ENCODE data around the gene PGBD2. TPM values are rescaled to one million over a fixed set of nuclear protein-coding genes. Genes with fewer than 3 reads are reported as not detected.

Gene PGBD2
- polyA plus RNA-seq, 1 donor (not counting 4 experiments of a cell fraction or from before 2014, with no cell fraction given): 5.1 TPM

DNA sequence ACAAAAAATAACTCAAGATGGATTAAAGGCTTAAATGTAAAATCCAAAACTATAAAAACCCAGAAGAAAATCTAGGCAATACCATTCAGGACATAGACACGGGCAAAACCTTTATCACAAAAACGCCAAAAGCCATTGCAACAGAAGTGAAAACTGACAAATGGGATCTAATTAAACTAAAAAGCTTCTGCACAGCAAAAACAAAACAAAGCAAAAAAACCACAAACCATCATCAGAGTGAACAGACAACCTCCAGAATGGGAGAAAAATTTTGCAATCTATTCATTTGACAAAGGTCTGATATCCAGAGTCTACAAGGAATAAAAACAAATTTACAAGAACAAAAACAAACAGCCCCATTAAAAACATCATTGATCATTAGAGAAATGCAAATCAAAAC, 4.5 kb upstream of the PGBD2 start:
- Histone ChIP-seq H3K9me3 (ENCODE audit: control insufficient read depth, low read depth, low read length) (no peaks in the 10 kb centered on the region), H3K4me3 (ENCODE audit: control insufficient read depth in 2 of 3, extremely low read depth in 1 of 3, insufficient read depth in 2 of 3, low read depth in 1 of 3, low read length in 3 of 3) (no peak overlapping the region), H4K20me1 (ENCODE audit: control insufficient read depth, extremely low read depth, insufficient read depth, low read length) (no peaks in the 10 kb centered on the region), H3K36me3 (ENCODE audit: control insufficient read depth in 2 of 2, extremely low read depth in 1 of 2, insufficient read depth in 2 of 2, low read length in 2 of 2) (no peaks in the 10 kb centered on the region), H3K9ac (ENCODE audit: control insufficient read depth, extremely low read depth, insufficient read depth, low read length) (no peak overlapping the region), H3K79me2 (ENCODE audit: control insufficient read depth, insufficient read depth, low read length) (no peaks in the 10 kb centered on the region), H3K4me2 (ENCODE audit: control insufficient read depth, extremely low read depth, insufficient read depth, low read depth, low read length) (no peak overlapping the region), H3K27me3 (ENCODE audit: control insufficient read depth, extremely low read depth, insufficient read depth, low read length) (no peaks in the 10 kb centered on the region), H3K9me1 (ENCODE audit: control insufficient read depth, extremely low read depth, insufficient read depth, low read length) (no peaks in the 10 kb centered on the region), H3K4me1 (ENCODE audit: control insufficient read depth, extremely low read depth, insufficient read depth, low read length) (peaks cover 3% of the 10 kb centered on the region), H3K27ac (ENCODE audit: control insufficient read depth, insufficient read depth, low read length) (no peak overlapping the region), H2AFZ (ENCODE audit: control insufficient read depth, low read length) (no peak overlapping the region)
- FAIRE-seq: no peak
- TF ChIP-seq, protein P1, sequence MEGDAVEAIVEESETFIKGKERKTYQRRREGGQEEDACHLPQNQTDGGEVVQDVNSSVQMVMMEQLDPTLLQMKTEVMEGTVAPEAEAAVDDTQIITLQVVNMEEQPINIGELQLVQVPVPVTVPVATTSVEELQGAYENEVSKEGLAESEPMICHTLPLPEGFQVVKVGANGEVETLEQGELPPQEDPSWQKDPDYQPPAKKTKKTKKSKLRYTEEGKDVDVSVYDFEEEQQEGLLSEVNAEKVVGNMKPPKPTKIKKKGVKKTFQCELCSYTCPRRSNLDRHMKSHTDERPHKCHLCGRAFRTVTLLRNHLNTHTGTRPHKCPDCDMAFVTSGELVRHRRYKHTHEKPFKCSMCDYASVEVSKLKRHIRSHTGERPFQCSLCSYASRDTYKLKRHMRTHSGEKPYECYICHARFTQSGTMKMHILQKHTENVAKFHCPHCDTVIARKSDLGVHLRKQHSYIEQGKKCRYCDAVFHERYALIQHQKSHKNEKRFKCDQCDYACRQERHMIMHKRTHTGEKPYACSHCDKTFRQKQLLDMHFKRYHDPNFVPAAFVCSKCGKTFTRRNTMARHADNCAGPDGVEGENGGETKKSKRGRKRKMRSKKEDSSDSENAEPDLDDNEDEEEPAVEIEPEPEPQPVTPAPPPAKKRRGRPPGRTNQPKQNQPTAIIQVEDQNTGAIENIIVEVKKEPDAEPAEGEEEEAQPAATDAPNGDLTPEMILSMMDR (optimal IDR thresholded peaks at IDR 0.05 in 1 of 3, IDR thresholded peaks at IDR 0.05 in 1 of 3, conservative IDR thresholded peaks at IDR 0.05 in 1 of 3; ENCODE audit: extremely low read depth in 1 of 3, insufficient read depth in 2 of 3, low read length in 3 of 3): no peak
- TF ChIP-seq EZH2 (IDR thresholded peaks at IDR 0.05; ENCODE audit: low read length): no peak
- DNase-seq (ENCODE audit: low read depth, low spot score): no peak
- dilution Hi-C loops (cut with MboI; ENCODE audit: extremely low pct_ligation_motif_present, low sequenced_read_pairs): no loop called here

DNA sequence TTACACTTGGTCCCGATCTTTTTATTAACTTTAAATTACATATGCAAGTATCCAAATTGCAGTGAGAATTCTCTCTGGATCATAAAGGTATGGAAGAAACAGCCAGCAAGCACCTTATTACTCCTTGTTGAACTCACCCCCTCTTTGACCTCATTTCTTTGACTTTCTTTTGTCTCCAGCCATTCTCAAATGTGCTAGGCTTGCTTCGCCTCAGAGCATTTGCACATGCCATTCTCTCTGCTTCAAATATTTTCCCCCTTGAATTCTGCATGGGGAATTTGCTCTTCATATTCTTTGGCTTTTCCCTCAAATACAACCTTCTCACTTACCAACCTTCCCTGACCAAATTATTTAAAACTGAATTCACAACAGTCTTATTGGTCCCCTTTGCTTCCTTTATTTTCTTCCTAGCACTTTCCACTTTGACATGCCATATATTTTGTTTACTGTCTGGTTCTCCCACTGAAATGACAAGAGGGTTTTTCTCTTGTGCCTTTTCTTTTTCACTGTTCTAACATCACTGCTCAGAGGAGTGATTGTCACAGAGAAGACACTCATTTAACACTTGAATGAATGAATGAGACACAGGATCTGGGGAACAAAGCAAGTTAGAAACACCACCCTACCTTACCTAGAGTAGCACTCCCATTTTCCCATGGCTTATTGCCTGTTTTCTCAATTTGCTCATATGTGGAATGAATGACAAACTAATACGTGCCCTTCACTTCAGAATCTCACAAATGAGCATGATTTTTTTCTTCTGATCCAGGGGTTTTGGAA, 1.4 kb upstream of the PGBD2 start:
- Histone ChIP-seq H3K9ac (ENCODE audit: control insufficient read depth, extremely low read depth, insufficient read depth, low read length) (no peak overlapping the region), H3K9me3 (ENCODE audit: control insufficient read depth, low read depth, low read length) (no peaks in the 10 kb centered on the region), H3K9me1 (ENCODE audit: control insufficient read depth, extremely low read depth, insufficient read depth, low read length) (no peaks in the 10 kb centered on the region), H3K79me2 (ENCODE audit: control insufficient read depth, insufficient read depth, low read length) (peaks cover 9% of the 10 kb centered on the region), H3K4me1 (ENCODE audit: control insufficient read depth, extremely low read depth, insufficient read depth, low read length) (peaks cover 6% of the 10 kb centered on the region), H3K27ac (ENCODE audit: control insufficient read depth, insufficient read depth, low read length) (no peak overlapping the region), H3K27me3 (ENCODE audit: control insufficient read depth, extremely low read depth, insufficient read depth, low read length) (no peaks in the 10 kb centered on the region), H3K36me3 (ENCODE audit: control insufficient read depth in 2 of 2, extremely low read depth in 1 of 2, insufficient read depth in 2 of 2, low read length in 2 of 2) (no peaks in the 10 kb centered on the region), H4K20me1 (ENCODE audit: control insufficient read depth, extremely low read depth, insufficient read depth, low read length) (no peaks in the 10 kb centered on the region), H2AFZ (ENCODE audit: control insufficient read depth, low read length) (peak overlapping the region; percentile 65), H3K4me2 (ENCODE audit: control insufficient read depth, extremely low read depth, insufficient read depth, low read depth, low read length) (no peak overlapping the region), H3K4me3 (ENCODE audit: control insufficient read depth in 2 of 3, extremely low read depth in 1 of 3, insufficient read depth in 2 of 3, low read depth in 1 of 3, low read length in 3 of 3) (no peak overlapping the region)
- dilution Hi-C loops (cut with MboI; ENCODE audit: extremely low pct_ligation_motif_present, low sequenced_read_pairs): no loop called here
- no peak for TF ChIP-seq EZH2 (IDR thresholded peaks at IDR 0.05; ENCODE audit: low read length)
- TF ChIP-seq, protein P1 (optimal IDR thresholded peaks at IDR 0.05 in 1 of 3, IDR thresholded peaks at IDR 0.05 in 1 of 3, conservative IDR thresholded peaks at IDR 0.05 in 1 of 3; ENCODE audit: extremely low read depth in 1 of 3, insufficient read depth in 2 of 3, low read length in 3 of 3): no peak
- no peak for FAIRE-seq
- DNase-seq (ENCODE audit: low read depth, low spot score): no peak

Measured in keratinocyte (primary cell).